CD4-positive, CD25-positive, alpha-beta regulatory T cell (primary cell): ENCODE results near the gene PLAA. TPM values are rescaled to one million over a fixed set of nuclear protein-coding genes. Genes with fewer than 3 reads are reported as not detected.

Experiments
- ATAC-seq, 2 donors: fragments of 150-1000 bp; cut with Tn5 transposase; one replicate each; pipeline ENCODE4 v1.10.0; 2021; ENCODE audit warnings: low read depth in 2 of 2, moderate number of reproducible peaks in 2 of 2, moderate library complexity in 1 of 2
- DNase-seq, 3 donors: peaks; one replicate each; pipeline versions ENCODE4 v3.0.0 to v3.0.0-alpha.2; 2012 to 2022; ENCODE audit warnings: mixed read lengths in 1 of 3
- H3K27ac ChIP-seq: one replicate; pipeline ENCODE4 v1.7.0; 2013; ENCODE audit warnings: mild to moderate bottlenecking, low read length; ENCODE audit not compliant: insufficient read depth, poor library complexity, severe bottlenecking
- H3K27me3 ChIP-seq: one replicate; pipeline ENCODE4 v1.7.0; 2013; ENCODE audit warnings: low read length; ENCODE audit not compliant: control insufficient read depth, insufficient read depth
- H3K36me3 ChIP-seq: one replicate; pipeline ENCODE4 v1.7.0; 2013; ENCODE audit warnings: mild to moderate bottlenecking, low read length, moderate library complexity; ENCODE audit not compliant: control insufficient read depth, insufficient read depth
- H3K4me1 ChIP-seq: 2 replicates; pipeline ENCODE4 v1.7.0; 2013; ENCODE audit warnings: mild to moderate bottlenecking, low read length; ENCODE audit not compliant: insufficient read depth, control insufficient read depth, poor library complexity, severe bottlenecking
- H3K4me3 ChIP-seq: one replicate; pipeline ENCODE4 v1.7.0; 2013; ENCODE audit warnings: low read depth, mild to moderate bottlenecking, low read length, moderate library complexity
- H3K9me3 ChIP-seq, 2 experiments: 1 replicate in 1 of 2; 2 replicates in 1 of 2; pipeline ENCODE4 v1.7.0; 2013; ENCODE audit warnings: low read length in 2 of 2, mild to moderate bottlenecking in 1 of 2, moderate library complexity in 1 of 2; ENCODE audit not compliant: control insufficient read depth in 2 of 2
- H3K27ac Mint-ChIP-seq, 3 donors: one replicate each; pipeline ENCODE4 v1.8.0; 2020 to 2022; ENCODE audit warnings: mild to moderate bottlenecking in 3 of 3, mixed read lengths in 3 of 3, moderate library complexity in 2 of 3
- H3K27me3 Mint-ChIP-seq: one replicate; pipeline ENCODE4 v1.8.0; 2022; ENCODE audit warnings: mild to moderate bottlenecking, mixed read lengths
- H3K36me3 Mint-ChIP-seq: one replicate; pipeline ENCODE4 v1.8.0; 2020; ENCODE audit warnings: mixed read lengths
- H3K4me1 Mint-ChIP-seq, 4 donors: one replicate each; pipeline ENCODE4 v1.8.0; 2020 to 2022; ENCODE audit warnings: mixed read lengths in 4 of 4, mild to moderate bottlenecking in 1 of 4
- H3K4me3 Mint-ChIP-seq, 4 donors: one replicate each; pipeline ENCODE4 v1.8.0; 2020 to 2022; ENCODE audit warnings: mild to moderate bottlenecking in 4 of 4, mixed read lengths in 4 of 4, moderate library complexity in 3 of 4
- H3K9me3 Mint-ChIP-seq, 7 donors: one replicate each; pipeline ENCODE4 v1.8.0; 2020 to 2022; ENCODE audit warnings: mixed read lengths in 7 of 7, mild to moderate bottlenecking in 3 of 7, moderate library complexity in 2 of 7
- polyA plus RNA-seq, 4 donors: library from polyadenylated mRNA; unstranded; fragments of 300-500 nt; fragmentation: Illumina TruSeq; gene quantifications; one replicate each; pipeline ENCODE4 v1.2.3, GENCODE V29; 2021
- total RNA-seq: library from RNA; stranded (reverse); gene quantifications from one replicate; pipeline ENCODE4 v1.2.3, GENCODE V29; 2022

Gene PLAA
- total and polyA plus RNA-seq, 5 donors from 2014 or later = 20.0 to 37.6 (median 25.6) TPM

GRCh38 chr9:26947736-26948135, 694 bp upstream of the PLAA start:
- Histone ChIP-seq H3K36me3 (no peaks in the 10 kb centered on the region), H3K27me3 (no peaks in the 10 kb centered on the region), H3K4me3 (peak overlapping the region; percentile 93), H3K27ac (peak overlapping the region; percentile 96), H3K9me3 (no peaks in the 10 kb centered on the region), H3K4me1 (peaks cover 43% of the 10 kb centered on the region)
- Mint-ChIP-seq H3K27me3 (peaks cover 19% of the 10 kb centered on the region), H3K27ac (peak overlapping the region; percentile 99 to 100 (median 100)), H3K4me1 (peaks cover 33 to 57% (median 42%) of the 10 kb centered on the region in 4 donors), H3K36me3 (peaks cover 5% of the 10 kb centered on the region), H3K9me3 (peaks cover 0 to 1% (median 0%) of the 10 kb centered on the region in 7 donors), H3K4me3 (peak overlapping the region; percentile 92 to 99 (median 98))
- DNase-seq = peak in 1 of 3 donors; percentile 30
- no peak for ATAC-seq

GRCh38 chr9:26945591-26945990, 1.5 kb downstream of the PLAA start:
- H3K4me1 ChIP-seq = peaks cover 61% of the 10 kb centered on the region

GRCh38 chr9:26940779-26941178, 6.3 kb downstream of the PLAA start:
- peak overlapping the region; percentile 55 for H3K27ac ChIP-seq
- H3K27me3 ChIP-seq = no peaks in the 10 kb centered on the region
- DNase-seq (peak in 1 of 3 donors; percentile 17), ATAC-seq (no peak)
- H3K36me3 ChIP-seq = no peaks in the 10 kb centered on the region
- peaks cover 0 to 2% of the 10 kb centered on the region in 2 experiments for H3K9me3 ChIP-seq
- Mint-ChIP-seq H3K9me3 (peaks cover 0 to 8% (median 0%) of the 10 kb centered on the region in 7 donors), H3K27ac (peak overlapping the region; percentile 7 to 92 (median 36)), H3K27me3 (no peaks in the 10 kb centered on the region), H3K36me3 (peaks cover 26% of the 10 kb centered on the region), H3K4me3 (peak overlapping the region; percentile 7 to 67 (median 31)), H3K4me1 (peaks cover 54 to 90% (median 78%) of the 10 kb centered on the region in 4 donors)
- peak overlapping the region; percentile 45 for H3K4me3 ChIP-seq
- peaks cover 51% of the 10 kb centered on the region for H3K4me1 ChIP-seq

More at GRCh38 chr9:26945591-26945990, 1.5 kb downstream of the PLAA start:
- Mint-ChIP-seq H3K4me1 (peaks cover 45 to 73% (median 59%) of the 10 kb centered on the region in 4 donors), H3K4me3 (peak overlapping the region; percentile 92 to 99 (median 98)), H3K27ac (peak overlapping the region; percentile 69 to 100 (median 100)), H3K9me3 (peaks cover 0 to 1% (median 0%) of the 10 kb centered on the region in 7 donors), H3K27me3 (peaks cover 11% of the 10 kb centered on the region), H3K36me3 (peaks cover 9% of the 10 kb centered on the region)
- ATAC-seq (no peak), DNase-seq (no peak)
- Histone ChIP-seq H3K9me3 (no peaks in the 10 kb centered on the region), H3K36me3 (no peaks in the 10 kb centered on the region), H3K4me3 (peak overlapping the region; percentile 93), H3K27ac (no peak overlapping the region), H3K27me3 (no peaks in the 10 kb centered on the region)

GRCh38 chr9:26939955-26940711, 6.9 kb downstream of the PLAA start:
- Mint-ChIP-seq H3K9me3 (peaks cover 0 to 8% (median 0%) of the 10 kb centered on the region in 7 donors), H3K36me3 (peaks cover 27% of the 10 kb centered on the region), H3K27ac (peak overlapping the region; percentile 4 to 92 (median 7)), H3K4me3 (peak overlapping the region; percentile 7 to 67 (median 31)), H3K4me1 (peaks cover 54 to 90% (median 75%) of the 10 kb centered on the region in 4 donors), H3K27me3 (no peaks in the 10 kb centered on the region)
- Histone ChIP-seq H3K9me3 (peaks cover 0 to 2% of the 10 kb centered on the region in 2 experiments), H3K36me3 (no peaks in the 10 kb centered on the region), H3K4me1 (peaks cover 45% of the 10 kb centered on the region), H3K27ac (peak overlapping the region; percentile 55), H3K27me3 (no peaks in the 10 kb centered on the region), H3K4me3 (peak overlapping the region; percentile 45)
- DNase-seq (no peak), ATAC-seq (no peak)

GRCh38 chr9:26937816-26938371, 9.1 kb downstream of the PLAA start:
- peaks cover 28% of the 10 kb centered on the region for H3K36me3 Mint-ChIP-seq
- peaks cover 48 to 74% (median 59%) of the 10 kb centered on the region in 4 donors for H3K4me1 Mint-ChIP-seq
- peak overlapping the region in 2 of 4 donors; percentile 30 to 85 for H3K4me3 Mint-ChIP-seq

GRCh38 chr9:26935847-26936246, 11.2 kb downstream of the PLAA start:
- H3K9me3 ChIP-seq = peaks cover 0 to 2% of the 10 kb centered on the region in 2 experiments
- Mint-ChIP-seq H3K27me3 (no peaks in the 10 kb centered on the region), H3K27ac (no peak overlapping the region), H3K36me3 (peaks cover 29% of the 10 kb centered on the region), H3K4me1 (peaks cover 42 to 60% (median 48%) of the 10 kb centered on the region in 4 donors), H3K4me3 (peak overlapping the region in 1 of 4 donors; percentile 7), H3K9me3 (peaks cover 0 to 8% (median 0%) of the 10 kb centered on the region in 7 donors)
- peaks cover 9% of the 10 kb centered on the region for H3K4me1 ChIP-seq
- no peaks in the 10 kb centered on the region for H3K27me3 ChIP-seq
- no peak for DNase-seq
- H3K27ac ChIP-seq = no peak overlapping the region
- no peak for ATAC-seq
- H3K4me3 ChIP-seq = no peak overlapping the region
- H3K36me3 ChIP-seq = peaks cover 12% of the 10 kb centered on the region

More at GRCh38 chr9:26937816-26938371, 9.1 kb downstream of the PLAA start:
- H3K27me3 ChIP-seq = no peaks in the 10 kb centered on the region
- peaks cover 25% of the 10 kb centered on the region for H3K4me1 ChIP-seq
- no peaks in the 10 kb centered on the region for H3K36me3 ChIP-seq
- peak overlapping the region in 1 of 3 donors; percentile 10 for H3K27ac Mint-ChIP-seq
- DNase-seq (no peak), ATAC-seq (no peak)
- H3K27ac ChIP-seq = no peak overlapping the region
- no peaks in the 10 kb centered on the region for H3K27me3 Mint-ChIP-seq
- peaks cover 0 to 8% (median 0%) of the 10 kb centered on the region in 7 donors for H3K9me3 Mint-ChIP-seq
- H3K9me3 ChIP-seq = peaks cover 0 to 2% of the 10 kb centered on the region in 2 experiments
- no peak overlapping the region for H3K4me3 ChIP-seq

- H3K36me3 Mint-ChIP-seq = peaks cover 33% of the 10 kb centered on the region
- no peaks in the 10 kb centered on the region for H3K9me3 Mint-ChIP-seq
- no peak for ATAC-seq
- no peak overlapping the region for H3K27ac Mint-ChIP-seq
- no peaks in the 10 kb centered on the region for H3K27me3 ChIP-seq
- H3K4me3 Mint-ChIP-seq = no peak overlapping the region
- peaks cover 5 to 13% (median 6%) of the 10 kb centered on the region in 4 donors for H3K4me1 Mint-ChIP-seq
- no peaks in the 10 kb centered on the region for H3K4me1 ChIP-seq
- H3K27ac ChIP-seq = no peak overlapping the region
- H3K9me3 ChIP-seq = no peaks in the 10 kb centered on the region
- no peak for DNase-seq
- H3K27me3 Mint-ChIP-seq = no peaks in the 10 kb centered on the region
- H3K4me3 ChIP-seq = no peak overlapping the region
- H3K36me3 ChIP-seq = peaks cover 66% of the 10 kb centered on the region
Measured at GRCh38 chr9:26928902-26929495, 18.0 kb downstream of the PLAA start.
